Measurements from ENCODE around the gene NFE2L3.

NFE2L3 gene

DNA sequence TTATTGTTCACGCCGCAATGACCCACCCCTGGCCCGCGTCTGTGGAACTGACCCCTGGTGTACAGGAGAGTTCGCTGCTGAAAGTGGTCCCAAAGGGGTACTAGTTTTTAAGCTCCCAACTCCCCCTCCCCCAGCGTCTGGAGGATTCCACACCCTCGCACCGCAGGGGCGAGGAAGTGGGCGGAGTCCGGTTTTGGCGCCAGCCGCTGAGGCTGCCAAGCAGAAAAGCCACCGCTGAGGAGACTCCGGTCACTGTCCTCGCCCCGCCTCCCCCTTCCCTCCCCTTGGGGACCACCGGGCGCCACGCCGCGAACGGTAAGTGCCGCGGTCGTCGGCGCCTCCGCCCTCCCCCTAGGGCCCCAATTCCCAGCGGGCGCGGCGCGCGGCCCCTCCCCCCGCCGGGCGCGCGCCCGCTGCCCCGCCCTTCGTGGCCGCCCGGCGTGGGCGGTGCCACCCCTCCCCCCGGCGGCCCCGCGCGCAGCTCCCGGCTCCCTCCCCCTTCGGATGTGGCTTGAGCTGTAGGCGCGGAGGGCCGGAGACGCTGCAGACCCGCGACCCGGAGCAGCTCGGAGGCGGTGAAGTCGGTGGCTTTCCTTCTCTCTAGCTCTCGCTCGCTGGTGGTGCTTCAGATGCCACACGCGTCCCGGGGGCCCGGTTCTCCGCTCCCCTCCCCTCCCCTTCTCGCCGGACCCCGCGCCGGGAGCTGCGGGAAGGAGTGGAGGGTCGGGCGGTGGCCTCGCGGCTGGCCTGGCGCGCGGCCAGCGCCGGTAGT, 49.4 kb downstream of the NFE2L3 start, which contains the start of gene CBX3:
Gene CBX3, plus strand, starts transcription at position 499 of the 772 bp plus-strand sequence. CDS start 1,254 bp downstream, outside the sequence.
- peak; percentile 57 for DNase-seq

DNA sequence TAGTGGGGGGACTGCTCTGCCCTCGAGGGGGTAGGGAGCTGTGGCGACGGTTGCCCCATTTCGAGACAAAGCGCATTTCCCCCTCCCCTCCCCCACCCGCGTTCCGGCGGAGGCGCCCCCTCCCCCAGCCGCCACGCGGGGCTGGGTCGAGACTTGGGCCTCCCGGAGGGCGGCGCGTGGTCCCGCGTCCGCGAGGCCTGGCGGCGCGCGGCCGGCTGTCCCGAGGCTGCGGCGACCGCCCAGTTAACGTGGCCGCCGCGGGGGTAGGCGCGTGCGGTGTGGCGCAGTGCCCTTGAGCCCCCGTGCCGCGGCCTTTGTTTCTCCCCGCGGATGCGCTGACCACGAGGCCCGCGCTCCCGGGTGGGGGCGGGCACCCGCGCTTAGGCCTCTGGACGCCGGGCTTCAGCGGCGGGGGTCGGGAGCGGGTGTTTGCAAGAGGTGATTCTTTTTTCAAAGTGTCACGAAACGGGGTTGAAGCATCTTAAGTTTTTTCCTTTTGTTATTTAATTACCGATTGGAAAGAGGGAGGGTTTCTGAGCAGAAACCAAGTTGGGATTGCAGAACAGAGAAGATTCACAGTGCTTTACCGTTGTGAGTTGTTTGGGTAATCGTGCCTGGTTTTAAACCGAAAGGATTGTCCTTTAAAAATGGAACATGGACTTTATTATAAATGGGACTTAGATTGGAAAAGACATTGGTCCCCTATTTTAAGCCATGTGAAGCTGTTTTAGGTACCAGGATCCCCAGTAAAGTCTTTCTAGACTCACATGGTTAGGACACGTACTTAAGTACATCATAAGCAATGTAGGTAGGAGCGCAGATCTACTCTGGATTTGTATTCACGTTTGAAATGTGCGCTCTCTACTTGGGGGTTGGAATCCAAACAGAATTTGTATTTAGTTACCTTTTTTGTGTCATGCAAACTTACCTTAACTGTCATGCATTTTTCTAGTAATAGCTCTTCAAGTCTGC, 50.3 kb downstream of the NFE2L3 start:
- peak; percentile 15 for DNase-seq

DNA sequence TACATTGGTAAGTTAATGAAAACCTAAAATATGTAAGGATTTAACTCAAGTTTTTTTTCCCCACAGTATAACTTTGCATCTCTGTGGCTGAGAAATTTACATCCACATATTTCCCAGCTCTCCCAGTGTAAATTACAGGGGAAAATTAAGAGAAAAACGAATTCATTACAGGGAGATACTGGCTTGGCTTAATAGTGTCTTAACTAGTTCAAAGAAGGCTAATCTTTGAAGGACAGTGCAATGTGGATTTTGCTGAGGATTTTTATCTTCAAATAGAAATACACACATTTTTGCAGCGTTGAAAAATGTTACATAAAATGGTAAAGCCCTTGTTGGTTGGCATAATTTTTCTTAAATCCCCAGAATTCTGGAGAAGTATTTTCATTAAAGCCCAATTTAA, 51.0 kb downstream of the NFE2L3 start:
- no peak for DNase-seq

DNA sequence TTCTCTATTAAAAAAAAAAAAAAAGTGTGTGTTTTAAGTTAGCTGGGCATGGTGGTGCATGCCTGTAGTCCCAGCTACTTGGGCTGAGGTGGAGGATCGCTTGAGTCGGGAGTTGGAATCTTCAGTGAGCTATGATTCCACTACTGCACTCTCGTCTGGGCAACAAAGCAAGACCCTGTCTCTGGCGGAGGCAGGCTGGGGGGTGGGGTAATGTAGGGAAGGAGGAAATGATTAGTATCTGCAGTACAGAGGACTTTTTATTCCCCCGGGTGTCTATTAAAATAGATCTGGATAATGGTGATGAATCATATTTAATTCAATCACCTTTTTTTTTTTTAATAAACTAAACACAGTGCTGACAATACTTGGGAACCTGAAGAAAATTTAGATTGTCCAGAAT, 56.0 kb downstream of the NFE2L3 start:
- DNase-seq = no peak

DNA sequence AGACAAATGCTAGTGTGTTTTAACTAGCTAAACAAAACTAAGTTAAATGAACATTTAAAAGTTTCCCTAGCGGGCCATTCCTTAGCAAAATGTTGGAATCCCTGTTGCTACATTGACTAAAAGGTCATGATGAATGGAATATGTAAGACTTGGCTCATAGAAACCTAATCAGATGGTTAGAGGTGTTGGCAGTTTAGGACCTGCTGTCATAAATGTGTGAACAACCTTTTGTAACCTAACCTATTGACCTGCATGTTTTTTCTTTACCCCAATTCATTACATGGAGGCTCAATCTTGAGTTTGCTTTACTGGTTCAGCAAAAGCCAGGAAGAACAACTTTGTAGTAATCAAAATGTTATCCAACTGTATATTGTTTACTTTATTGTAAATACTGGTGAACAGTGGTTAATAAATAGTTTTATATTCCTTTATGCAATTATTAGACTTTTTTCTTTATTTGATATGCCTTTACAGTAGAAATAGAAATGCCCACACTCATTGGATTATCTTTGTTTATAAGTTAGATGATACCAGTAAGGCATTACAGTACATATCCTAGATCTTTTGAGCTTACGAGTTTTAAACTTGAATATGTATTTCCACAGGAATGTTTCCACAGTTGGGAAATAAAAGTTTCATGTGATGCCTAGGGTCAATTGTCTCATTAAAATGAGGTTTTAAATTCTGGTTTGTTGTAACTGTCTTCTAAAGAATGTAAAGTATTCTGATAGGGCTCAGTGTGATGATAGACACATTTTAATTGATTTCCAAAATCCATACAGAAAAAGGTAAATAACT, 61.1 kb downstream of the NFE2L3 start:
- no peak for DNase-seq

DNA sequence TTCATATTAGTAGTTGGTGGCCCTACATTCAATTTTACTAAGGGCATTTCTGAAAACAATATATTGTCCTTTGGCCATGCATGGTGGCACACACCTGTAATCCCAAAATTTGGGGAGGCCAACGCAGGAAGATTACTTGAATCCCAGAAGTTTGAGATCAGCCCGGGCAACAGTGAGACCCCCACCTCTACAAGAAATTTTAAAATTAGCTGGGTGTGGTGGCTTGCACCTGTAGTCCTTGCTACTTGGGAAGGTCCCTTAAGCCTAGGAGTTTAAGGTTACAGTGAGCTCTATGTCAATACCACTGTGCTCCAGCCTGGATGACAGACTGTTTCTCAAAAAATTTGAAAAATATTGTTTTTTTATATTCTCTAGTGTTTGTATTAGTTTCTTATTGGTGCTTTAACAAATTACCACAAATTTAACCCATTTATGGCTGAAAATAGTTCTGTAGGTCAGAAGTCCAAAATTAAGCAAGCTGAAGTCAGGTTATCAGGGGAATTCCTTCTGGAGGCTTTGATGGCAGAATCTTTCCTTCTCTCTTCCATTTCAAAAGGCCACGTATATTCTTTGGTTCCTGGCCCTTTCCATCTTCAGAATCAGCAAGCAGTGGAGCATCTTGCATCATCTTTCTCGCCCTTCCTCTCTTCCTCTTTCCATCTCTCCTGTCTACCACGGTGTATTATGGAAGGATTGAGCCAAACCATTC, 62.0 kb downstream of the NFE2L3 start:
- DNase-seq = no peak

DNA sequence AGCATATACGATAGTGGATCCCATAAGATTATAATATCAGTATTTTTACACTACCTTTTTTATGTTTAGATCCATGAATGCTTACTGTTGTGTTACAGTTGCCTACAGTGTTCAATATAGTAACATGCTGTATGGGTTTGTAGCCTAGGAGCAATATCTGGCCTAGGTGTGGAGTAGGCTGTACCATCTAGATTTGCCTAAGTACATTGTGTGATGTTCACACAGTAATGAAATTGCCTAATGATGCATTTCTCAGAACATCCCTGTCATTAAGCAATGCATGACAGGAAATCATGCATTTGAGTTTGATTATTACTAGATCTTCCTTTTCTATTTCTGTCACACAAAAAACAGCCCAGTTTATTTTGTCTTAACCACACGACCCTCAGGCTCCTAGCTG, 64.1 kb downstream of the NFE2L3 start:
- DNase-seq = no peak

DNA sequence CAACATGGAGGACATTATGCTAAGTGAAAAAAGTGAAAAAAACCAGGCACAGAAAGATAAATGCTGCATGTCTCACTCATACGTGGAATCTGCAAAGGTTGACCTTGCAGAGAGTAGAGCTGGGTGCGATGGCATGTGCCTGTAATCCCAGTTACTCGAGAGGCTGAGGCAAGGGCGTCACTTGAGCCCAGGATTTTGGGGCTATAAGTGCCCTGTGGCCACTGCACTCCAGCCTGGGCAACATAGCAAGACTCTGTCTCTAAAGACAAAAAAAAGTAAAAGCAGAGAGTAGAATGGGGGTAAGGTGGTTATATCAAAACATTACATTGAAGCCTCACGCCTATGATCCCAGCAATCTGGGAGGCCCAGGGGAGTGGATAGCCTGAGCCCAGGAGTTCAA, 72.4 kb downstream of the NFE2L3 start:
- no peak for DNase-seq

DNA sequence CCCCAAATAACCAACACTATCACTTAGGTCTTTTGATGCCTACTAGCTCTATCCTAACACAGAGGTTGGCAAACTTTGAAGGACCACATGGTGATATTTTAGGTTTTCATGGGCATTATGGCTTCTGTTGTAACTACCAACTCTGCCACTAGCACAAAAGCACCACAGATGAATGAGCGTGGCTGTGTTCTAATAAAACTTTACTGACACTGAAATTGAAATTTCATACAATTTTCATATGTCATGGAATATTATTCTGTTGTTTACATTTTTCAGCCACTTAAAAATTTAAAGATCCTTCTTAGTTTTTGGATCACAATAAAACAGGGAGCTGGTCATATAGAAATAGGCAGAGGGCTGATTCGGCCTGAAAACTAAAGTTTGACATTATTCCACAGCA, 76.0 kb downstream of the NFE2L3 start:
- DNase-seq = no peak

DNA sequence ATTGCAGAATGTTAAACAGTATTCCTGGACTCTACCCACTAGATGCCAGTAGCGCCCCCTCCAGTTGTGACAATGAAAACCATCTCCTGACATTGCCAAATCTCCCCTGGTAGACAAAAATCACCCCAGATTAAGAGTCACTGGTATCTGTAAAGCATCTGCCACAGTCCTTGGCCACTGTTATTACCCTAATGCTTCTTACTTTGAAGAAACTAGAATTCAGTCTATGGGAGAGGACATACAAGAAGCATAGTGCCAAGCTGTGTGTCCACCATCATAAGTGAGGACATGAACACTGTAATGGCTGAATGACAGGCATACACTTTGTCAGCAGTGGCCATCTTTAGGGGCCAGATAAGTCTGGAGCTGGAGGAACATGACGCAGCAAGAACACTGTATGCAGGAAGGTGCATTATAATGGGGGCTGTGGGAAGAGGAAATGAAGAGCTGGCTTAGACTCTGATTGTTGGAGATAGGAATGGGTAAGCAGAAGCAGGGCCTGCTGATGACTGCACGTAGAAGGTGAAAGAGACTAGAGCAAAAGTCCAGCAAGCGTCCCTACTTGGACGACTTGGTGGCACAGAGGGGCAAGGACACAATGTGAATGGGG, 82.0 kb downstream of the NFE2L3 start:
- DNase-seq = no peak

All from 8988T (cell line).